DMS114 treated with DMSO at 0.1 percent for 48 hours (cell line): ENCODE data around the gene ZNF254.
"Not testable (repeated sequence)": the region's sequence is repeated elsewhere in the genome, so short reads cannot be mapped to it uniquely, and the experiment has no call there.

Source experiments
- DNase-seq: peaks from one replicate; lab custom pipeline; 2025; ENCODE audit not compliant: unreplicated experiment; lab: John Stamatoyannopoulos, UW

The ZNF254 gene

GRCh38 chr19:24086974-24087595 is at the start of gene ZNF254:
TSS of gene ZNF254 (plus strand) at chr19:24087187. CDS start at chr19:24087308, 121 bp downstream.
- peak; percentile 96 for DNase-seq

- DNase-seq, result no peak
These were observed 46.4 kb upstream of the ZNF254 start for GRCh38 chr19:24040621-24041020.

- DNase-seq, result not testable (repeated sequence)
These were observed 45.7 kb upstream of the ZNF254 start for GRCh38 chr19:24041326-24041725.

GRCh38 chr19:24046550-24046949 is 40.4 kb upstream of the ZNF254 start:
- DNase-seq, result no peak

- DNase-seq, result no peak
These were observed 38.7 kb upstream of the ZNF254 start for GRCh38 chr19:24048261-24048660.

GRCh38 chr19:24049537-24049936 is 37.5 kb upstream of the ZNF254 start:
- DNase-seq, result no peak

GRCh38 chr19:24051516-24051915 is 35.5 kb upstream of the ZNF254 start:
- DNase-seq, result no peak

- DNase-seq, result no peak
These were observed 34.2 kb upstream of the ZNF254 start for GRCh38 chr19:24052811-24053210.

GRCh38 chr19:24053601-24054000 is 33.4 kb upstream of the ZNF254 start:
- no peak for DNase-seq

- no peak for DNase-seq
These were observed 32.7 kb upstream of the ZNF254 start for GRCh38 chr19:24054044-24054935.

GRCh38 chr19:24055548-24055947 is 31.4 kb upstream of the ZNF254 start:
- no peak for DNase-seq

GRCh38 chr19:24057144-24057543 is 29.8 kb upstream of the ZNF254 start:
- DNase-seq, result no peak

GRCh38 chr19:24059563-24060295 is 27.3 kb upstream of the ZNF254 start:
- DNase-seq, result no peak

GRCh38 chr19:24060687-24061356 is 26.2 kb upstream of the ZNF254 start:
- DNase-seq, result no peak

- no peak for DNase-seq
These were observed 24.8 kb upstream of the ZNF254 start for GRCh38 chr19:24062190-24062589.

GRCh38 chr19:24063295-24063694 is 23.7 kb upstream of the ZNF254 start:
- no peak for DNase-seq

- DNase-seq, result no peak
These were observed 22.8 kb upstream of the ZNF254 start for GRCh38 chr19:24064175-24064574.

- no peak for DNase-seq
These were observed 21.7 kb upstream of the ZNF254 start for GRCh38 chr19:24065243-24065642.

- no peak for DNase-seq
These were observed 21.0 kb upstream of the ZNF254 start for GRCh38 chr19:24065865-24066604.

GRCh38 chr19:24069905-24070657 is 16.9 kb upstream of the ZNF254 start:
- no peak for DNase-seq
